GM18858 (cell line): Measurements from ENCODE around the gene DNAL1.
"Not testable (repeated sequence)": the region's sequence is repeated elsewhere in the genome, so short reads cannot be mapped to it uniquely, and the experiment has no call there.

Experiments
- ATAC-seq: cut with Tn5 transposase; IDR thresholded peaks from one replicate; pipeline ENCODE4 v1.9.1; 2021; ENCODE audit not compliant: unreplicated experiment

The DNAL1 gene, protein sequence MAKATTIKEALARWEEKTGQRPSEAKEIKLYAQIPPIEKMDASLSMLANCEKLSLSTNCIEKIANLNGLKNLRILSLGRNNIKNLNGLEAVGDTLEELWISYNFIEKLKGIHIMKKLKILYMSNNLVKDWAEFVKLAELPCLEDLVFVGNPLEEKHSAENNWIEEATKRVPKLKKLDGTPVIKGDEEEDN

DNA sequence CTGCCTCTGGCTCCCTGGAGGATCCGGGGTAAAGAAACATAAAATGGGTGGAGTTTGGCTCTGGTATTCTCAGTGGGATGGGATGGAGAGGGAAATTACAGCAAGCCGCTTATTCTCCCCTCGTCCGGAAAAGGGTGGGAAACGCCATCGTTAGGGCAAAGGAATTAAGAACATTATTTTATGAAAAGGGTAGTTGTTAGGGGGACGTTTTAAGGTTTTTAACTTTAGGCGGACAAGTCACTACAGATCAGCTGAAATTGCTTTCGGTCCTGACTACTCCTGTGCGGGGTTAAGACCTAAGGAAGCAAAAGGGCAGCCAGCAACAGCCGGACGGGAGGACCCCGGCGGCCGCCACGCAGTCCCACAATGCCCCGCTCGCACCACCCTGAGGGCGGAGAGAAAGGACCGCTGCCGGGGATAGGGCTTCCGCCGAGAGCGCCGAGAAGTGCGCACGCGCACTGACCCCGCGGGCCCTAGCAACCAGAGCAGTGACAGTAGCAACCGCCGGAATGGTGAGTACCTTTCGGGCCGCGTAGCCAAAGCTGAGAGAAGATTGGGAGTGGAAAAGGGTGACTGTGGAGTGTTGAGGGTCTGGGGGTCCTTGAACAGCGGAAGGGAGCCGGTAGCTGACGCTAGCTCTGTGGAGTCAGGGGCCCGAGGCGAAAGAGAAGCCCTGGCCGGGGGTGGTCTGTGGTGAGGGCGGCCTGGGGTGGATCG, at the start of gene DNAL1:
Gene DNAL1 (plus strand): TSS at position 456 of the 717 bp plus-strand sequence. CDS start 54 bp downstream, at position 510.
- ATAC-seq, result peak; percentile 69

DNA sequence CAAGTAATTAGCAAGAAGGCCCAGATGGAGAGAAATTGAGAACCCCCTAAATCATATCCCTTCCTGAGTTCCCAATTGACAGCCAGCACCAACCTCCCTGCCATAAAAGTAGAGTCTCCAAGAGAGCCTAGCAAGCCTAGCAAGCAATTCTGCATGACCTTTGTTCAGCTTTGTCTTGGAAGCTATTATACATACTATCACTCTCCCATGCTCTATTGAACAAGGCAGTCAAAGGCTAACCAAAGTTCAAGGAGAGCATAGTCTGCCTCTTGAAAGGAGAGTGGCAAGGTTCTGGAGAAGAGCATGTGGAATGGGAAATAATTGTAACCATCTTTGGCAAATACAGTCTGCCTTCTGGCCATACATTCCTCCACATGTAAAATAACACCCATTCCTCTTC, 45.3 kb upstream of the DNAL1 start:
- no peak for ATAC-seq

DNA sequence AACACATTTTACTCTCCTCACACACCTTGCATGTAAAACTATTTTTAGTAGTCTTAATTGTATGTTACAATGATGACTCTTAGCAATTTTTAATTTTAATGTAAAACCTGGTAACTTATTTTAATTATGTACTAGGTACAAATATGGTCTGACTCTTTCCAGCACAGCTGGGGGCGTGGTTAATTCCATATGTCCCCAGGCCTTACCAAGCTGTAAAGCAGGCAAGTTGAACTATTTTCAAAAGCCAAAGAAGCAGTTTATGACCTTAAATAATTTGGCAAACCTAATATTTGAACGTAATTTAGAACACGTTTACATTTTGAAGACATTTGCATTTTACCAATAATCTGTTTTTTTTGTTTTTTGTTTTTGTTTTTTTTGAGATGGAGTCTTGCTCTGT, 41.8 kb upstream of the DNAL1 start:
- no peak for ATAC-seq

DNA sequence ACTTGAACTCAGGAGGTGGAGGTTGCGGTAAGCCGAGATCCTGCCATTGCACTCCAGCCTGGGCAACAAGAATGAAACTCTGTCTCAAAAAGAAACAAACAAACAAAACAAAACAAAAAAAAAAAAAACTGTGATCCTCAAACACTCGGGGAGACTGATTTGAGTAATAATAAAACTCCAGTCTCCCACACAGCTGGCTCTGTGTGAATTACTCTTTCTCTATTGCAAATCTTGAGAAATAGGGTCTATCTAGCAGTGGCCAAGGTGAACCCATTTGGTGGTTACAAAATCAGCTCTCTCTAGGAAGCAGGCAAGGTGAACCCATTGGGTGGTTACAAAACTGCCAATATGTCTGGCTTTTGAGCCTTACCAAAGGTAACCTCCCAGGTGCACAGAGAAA, 38.5 kb upstream of the DNAL1 start:
- no peak for ATAC-seq

DNA sequence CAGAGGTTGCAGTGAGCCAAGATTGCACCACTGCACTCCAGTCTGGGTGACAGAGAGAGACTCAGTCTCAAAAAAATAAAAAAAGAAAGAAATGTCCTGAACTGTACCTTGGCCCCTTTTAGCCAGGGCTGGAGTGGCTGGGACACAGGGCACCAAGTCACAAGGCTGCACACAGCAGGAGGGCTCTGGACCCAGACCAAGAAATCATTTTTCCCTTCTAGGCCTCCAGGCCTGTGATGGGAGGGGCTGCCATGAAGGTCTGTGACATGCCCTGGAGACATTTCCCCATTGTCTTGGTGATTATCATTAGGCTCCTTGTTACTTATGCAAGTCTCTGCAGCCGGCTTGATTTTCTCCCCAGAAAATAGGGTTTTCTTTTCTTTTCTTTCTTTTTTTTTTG, 37.5 kb upstream of the DNAL1 start:
- no peak for ATAC-seq

DNA sequence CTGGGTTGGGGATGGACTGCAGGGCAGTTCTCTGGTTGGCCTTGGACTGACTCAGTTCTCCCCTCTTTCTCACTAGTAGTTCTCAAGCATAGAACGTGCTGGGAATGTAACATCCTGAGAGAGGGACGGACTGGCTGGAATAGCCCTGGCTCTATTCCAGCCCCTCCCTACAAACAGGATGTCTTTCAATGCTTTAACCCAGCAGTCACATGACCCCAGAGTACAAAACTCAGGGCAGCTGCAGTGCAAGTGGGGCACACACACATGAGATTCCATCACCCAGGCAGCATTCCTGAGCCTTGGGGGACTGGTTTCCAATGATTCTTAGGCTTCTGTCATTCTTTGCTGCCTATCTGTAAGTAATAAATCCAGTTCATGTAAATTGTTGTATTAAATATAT, 34.1 kb upstream of the DNAL1 start:
- ATAC-seq, result no peak

DNA sequence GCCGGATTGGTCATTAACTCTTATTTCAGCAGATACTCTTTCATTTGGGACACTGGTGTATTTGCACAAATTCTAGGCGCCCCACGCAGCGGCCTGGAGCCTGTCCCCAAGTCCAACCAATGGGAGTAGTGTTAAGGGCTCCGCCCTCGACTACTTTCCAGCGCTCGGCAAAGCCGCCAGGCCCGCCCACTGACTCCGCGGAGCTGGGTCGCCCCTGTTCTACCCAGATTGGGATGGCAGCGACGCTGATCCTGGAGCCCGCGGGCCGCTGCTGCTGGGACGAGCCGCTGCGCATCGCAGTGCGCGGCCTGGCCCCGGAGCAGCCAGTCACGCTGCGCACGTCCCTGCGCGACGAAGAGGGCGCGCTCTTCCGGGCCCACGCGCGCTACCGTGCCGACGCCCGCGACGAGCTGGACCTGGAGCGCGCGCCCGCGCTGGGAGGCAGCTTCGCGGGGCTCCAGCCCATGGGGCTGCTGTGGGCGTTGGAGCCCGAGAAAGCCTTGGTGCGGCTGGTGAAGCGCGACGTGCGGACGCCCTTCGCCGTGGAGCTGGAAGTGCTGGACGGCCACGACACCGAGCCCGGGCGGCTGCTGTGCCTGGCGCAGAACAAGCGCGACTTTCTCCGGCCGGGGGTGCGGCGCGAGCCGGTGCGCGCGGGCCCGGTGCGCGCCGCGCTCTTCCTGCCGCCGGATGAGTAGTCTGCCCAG, 32.3 kb upstream of the DNAL1 start, which contains the start of gene ACOT6:
Gene ACOT6 (plus strand): TSS at position 179 of the 707 bp plus-strand sequence. CDS start 55 bp downstream, at position 234.
- peak; percentile 40 for ATAC-seq

DNA sequence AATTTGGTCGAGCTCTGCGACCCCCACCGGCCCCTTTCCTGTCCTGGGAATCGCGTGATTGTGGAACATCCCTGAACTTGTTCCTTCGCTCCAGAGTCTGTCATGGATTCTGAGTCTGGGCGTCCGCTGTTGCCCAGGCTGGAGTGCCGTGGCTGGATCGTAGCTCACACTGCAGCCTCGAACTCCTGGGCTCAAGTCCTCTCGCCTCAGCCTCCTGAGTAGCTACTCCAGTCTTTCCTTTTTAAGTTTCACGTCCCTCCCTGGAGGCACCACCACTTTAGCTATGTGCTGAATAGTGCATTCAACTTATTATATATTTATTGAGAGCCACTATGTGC, 31.8 kb upstream of the DNAL1 start:
- no peak for ATAC-seq

DNA sequence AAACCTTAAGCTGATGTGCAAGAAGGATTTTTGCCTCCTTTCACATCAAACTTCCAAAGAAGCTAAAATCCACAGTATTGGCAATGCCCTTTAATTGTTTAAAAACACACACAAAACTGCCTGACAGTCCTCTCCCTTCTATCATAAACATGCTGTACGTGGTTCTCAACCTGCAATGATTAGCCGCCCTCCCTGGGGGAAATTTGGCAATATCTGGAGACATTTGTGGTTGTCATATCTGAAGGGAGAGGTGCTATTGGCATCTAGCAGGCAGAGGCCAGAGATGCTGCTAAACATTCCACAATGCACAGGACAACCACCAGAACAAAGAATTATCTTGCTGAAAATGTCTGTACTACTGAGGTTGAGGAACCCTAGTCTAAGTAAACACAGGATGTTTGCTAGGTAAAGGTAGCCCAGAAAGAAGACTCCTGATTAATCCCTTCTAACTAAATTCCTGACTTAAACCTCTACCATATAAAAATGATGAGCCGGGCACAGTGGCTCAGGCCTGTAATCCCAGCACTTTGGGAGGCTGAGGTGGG, 31.3 kb upstream of the DNAL1 start:
- ATAC-seq, result no peak

DNA sequence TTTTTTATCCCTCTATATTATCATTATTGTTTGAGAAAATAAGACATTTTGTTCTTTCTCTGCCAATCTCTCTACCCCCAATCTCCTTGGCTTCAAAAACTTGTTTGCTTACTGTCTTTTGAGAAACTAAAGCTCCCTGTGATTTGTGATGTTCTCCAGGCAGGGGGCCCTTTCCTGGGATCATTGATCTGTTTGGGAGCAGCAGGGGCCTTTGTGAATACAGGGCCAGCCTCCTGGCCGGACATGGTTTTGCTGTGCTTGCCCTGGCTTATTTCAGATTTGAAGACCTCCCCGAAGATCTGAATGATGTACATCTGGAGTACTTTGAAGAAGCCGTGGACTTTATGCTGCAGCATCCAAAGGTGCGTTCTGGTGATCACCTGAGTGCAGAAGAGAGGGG, 28.0 kb upstream of the DNAL1 start:
- ATAC-seq, result no peak

DNA sequence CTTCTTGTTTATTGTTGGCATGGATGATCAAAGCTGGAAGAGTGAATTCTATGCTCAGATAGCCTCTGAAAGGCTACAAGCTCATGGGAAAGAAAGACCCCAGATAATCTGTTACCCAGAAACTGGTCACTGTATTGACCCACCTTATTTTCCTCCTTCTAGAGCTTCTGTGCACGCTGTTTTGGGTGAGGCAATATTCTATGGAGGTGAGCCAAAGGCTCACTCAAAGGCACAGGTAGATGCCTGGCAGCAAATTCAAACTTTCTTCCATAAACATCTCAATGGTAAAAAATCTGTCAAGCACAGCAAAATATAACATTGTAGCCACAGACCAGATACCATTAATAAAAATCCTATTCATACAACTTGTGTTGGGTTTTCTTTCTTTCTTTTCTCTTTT, 25.3 kb upstream of the DNAL1 start:
- no peak for ATAC-seq

DNA sequence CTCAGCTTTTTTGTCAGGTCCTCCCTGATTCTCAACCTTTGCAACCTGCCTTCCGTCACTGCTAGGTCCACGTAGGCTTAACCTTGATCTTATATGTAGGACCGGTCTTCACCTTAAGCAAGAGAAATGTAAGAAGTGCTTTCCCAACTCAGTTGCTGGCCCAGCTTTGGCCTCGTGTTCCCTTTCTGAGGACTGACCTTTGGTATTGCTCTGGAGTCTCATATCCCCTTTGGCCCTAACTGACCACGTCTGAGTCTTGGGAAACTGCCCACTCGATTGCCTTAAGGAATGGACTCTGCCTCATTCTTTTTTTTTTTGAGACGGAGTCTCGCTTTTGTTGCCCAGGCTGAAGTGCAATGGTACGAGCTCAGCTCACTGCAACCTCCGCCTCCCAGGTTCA, 24.5 kb upstream of the DNAL1 start:
- no peak for ATAC-seq

DNA sequence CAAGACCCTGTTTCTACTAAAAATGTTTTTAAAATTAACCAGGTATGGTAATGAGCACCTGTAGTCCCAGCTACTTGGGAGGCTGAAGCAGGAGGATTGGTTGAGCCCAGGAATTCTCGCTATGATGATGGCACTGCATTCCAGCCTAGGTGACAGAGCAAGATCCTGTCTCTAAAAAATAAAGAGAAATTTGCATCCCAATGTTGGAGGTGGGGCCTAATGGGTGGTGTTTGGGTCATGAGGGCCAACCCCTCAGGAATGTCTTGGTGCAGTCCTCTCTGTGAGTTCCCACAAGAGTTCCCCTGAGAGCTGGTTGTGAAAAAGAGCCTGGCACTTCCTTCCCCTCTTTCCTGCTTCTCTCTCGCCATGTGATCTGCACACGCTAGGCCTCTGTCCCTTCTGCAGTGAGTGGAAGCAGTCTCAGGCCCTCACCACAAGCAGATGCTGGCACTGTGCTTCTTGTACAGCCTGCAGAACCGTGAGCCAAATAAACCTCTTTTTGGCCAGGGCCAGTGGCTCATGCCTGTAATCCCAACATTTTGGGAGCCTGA, 21.2 kb upstream of the DNAL1 start:
- ATAC-seq, result no peak

DNA sequence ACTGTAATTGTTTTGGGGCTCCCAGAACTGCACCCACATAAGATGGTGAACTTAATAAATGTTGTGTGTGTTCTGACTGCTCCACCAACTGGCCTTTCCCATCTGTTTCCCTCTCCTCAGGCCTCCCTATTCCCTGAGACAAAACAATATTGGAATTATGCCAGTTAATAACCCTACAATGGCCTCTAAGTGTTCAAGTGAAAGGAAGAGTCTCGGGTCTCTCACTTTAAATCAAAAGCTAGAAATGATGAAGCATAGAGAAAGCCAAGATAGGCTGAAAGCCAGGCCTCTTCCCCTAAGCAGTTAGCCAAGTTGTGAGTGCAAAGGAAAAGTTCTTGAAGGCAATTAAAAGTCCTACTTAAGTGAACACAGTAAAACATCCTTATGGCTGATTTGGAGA, 19.1 kb upstream of the DNAL1 start:
- ATAC-seq, result no peak

DNA sequence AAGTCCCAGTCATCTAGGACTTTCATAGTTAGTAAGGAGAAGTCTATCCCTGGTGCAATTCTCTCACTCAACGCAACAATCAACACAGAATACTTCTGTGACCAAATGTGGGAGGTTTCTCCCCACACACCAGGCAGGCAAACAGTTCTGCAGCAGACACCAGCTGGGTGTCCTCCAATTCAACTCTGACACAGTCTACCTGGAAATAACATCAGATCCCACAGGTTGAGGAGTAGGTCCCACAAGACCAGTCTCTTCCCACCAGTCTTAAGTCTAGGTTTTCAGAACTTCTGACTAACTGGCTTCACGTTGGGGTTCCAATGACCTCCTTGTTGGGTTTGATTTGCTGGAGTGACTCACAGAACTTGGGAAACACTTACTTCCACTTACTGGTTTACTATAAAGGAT, 17.6 kb upstream of the DNAL1 start:
- no peak for ATAC-seq

DNA sequence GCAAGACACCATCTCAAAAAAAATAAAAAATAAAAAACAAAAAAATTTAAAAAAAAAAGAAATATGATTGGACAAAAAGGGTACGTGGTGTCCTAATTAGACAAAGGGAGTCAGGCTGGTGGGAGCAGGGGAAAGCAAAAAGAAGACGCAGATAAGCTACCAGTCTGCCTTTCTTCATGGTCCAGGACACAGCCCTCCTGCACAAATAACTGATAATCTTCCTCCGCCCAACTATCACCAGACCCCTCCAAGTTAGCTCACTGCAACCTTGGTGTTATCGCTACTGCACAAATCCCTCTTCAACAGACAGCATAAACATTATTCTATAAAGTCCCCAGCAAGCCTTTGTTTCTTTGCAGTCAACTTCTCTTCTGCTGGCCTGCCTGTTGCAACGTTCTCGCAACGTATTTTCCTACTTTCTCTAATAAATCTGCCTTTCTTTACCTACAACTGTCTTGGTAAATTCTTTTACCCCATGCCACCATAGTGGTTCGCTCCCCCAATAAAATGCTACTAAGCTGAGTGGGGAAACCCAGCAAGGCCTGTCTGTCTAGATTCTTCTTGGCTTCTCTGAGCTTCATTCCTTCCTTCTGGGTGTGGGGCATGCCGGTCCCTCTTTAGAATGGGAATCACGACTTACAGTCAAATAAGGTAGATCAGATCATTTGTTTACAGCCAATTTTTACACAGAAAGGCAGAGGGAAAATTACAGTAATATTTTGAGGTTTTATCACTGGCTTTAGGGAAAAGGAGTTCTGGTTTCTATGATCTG, 14.6 kb upstream of the DNAL1 start:
- ATAC-seq, result no peak

DNA sequence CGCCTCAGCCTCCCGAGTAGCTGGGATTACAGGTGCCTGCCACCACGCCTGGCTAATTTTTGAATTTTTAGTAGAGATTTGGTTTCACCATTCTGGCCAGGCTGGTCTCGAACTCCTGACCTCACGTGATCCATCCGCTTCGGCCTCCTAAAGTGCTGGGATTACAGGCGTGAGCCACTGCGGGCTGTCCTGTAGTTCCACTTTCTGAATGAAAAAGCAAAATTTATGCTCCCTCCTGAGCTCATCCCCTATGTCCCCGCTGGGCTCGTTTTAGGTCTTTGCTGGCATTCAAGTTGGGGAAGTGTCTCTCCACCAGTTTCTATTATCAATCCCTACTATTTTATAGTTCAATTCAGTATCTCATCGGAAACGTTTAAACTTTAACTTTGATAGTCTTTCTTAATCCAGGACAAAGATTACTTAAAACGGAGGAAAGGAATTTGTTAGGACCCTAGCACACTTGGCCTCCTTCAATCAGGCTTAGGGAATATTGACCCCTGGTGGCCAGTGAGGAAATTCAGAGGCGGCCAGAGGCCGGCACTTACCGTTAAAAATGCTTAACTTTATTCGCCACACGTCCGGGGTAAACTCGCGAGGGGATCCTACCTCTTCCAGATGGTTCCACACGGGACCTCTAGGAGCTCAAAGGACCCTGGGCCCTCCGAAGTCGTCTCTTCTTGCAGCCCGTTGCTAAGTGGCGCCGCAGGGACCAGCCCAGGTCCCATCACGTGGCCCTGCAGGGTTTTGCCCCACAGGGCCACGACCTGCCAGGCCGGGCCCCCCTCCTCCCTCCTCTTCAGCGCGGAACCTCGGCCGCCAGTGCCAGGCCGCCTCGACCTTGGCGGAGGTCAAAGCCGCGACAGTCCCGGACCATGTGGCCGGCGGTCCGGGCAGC, 11.4 kb upstream of the DNAL1 start:
- ATAC-seq, result no peak

DNA sequence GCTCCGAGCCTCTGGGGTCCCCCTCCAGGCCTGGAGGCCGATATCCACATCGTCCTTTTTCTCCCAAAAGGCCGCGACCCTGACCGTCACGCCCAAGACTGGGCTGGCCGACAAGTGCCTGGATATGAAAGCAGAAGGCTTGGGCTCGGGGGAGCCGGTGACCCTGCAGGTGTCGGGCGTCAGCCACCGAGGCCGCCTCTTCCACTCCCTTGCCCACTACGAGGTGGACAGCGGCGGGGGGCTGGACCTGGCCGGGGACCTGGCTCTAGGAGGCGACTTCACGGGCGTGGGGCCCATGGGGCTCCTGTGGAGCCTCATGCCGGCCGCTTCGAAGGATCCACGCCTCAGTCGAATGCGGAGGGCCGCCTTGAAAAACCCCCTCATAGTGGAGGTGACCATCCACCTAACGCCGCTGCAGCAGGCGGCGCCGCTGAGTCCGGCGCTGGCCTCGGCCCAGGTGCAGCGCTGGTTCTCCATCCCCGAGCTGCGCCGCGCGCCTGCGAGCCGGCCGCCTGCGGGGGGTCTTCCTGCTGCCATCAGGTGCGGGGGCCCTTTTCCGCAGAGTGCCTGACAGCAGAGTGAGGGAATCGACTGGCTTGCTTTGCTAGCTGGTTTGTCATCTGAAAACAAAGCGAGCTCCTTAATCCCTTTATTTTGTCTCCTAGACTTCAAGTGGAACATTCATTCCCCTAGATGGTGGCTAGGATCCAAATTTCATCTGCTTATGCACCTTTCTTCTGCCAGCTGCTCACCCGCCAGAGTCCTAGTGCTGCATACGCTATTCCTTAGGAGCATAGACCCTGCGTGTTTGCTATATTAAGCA, 10.6 kb upstream of the DNAL1 start:
- ATAC-seq, result no peak

DNA sequence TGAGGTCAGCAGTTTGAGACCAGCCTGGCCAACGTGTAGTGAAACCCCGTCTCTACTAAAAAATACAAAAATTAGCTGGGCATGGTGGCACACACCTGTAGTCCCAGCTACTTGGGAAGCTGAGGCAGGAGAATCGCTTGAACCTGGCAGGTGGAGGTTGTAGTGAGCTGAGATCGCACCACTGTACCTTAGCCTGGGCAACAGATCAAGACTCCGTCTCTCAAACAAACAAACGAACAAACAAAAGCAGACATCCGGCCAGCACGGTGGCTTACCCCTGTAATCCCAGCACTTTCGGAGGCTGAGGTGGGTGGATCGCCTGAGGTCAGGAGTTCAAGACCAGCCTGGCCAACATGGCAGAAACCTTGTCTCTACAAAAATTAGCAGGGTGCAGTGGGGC, 8.4 kb upstream of the DNAL1 start:
- not testable (repeated sequence) for ATAC-seq
